Esophagus squamous epithelium (tissue), 4 donors: ENCODE results near the gene CTSS.

Experiments used
- POLR2A ChIP-seq, 4 donors: fragments of 450-650 bp; IDR thresholded peaks; one replicate each; pipeline ENCODE4 v1.6.1; 2017; ENCODE audit warnings: antibody characterized with exemption in 4 of 4, mild to moderate bottlenecking in 4 of 4, moderate library complexity in 3 of 4
- TF ChIP-seq, protein P1 (sequence below), 6 experiments: fragments of 450-650 bp in 4 of 6; fragments of 200-600 bp in 2 of 6; sonication (generic) in 2 of 6; IDR thresholded peaks; one replicate each; pipeline ENCODE4 v1.5.1; 2016 to 2019; ENCODE audit warnings: antibody characterized with exemption in 6 of 6, mild to moderate bottlenecking in 4 of 6, moderate library complexity in 4 of 6

- TF ChIP-seq, protein P1, sequence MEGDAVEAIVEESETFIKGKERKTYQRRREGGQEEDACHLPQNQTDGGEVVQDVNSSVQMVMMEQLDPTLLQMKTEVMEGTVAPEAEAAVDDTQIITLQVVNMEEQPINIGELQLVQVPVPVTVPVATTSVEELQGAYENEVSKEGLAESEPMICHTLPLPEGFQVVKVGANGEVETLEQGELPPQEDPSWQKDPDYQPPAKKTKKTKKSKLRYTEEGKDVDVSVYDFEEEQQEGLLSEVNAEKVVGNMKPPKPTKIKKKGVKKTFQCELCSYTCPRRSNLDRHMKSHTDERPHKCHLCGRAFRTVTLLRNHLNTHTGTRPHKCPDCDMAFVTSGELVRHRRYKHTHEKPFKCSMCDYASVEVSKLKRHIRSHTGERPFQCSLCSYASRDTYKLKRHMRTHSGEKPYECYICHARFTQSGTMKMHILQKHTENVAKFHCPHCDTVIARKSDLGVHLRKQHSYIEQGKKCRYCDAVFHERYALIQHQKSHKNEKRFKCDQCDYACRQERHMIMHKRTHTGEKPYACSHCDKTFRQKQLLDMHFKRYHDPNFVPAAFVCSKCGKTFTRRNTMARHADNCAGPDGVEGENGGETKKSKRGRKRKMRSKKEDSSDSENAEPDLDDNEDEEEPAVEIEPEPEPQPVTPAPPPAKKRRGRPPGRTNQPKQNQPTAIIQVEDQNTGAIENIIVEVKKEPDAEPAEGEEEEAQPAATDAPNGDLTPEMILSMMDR (IDR thresholded peaks at IDR 0.05), result no peak
- TF ChIP-seq POLR2A (IDR thresholded peaks at IDR 0.05), result no peak
Measured at GRCh38 chr1:150788946-150789345, 23.4 kb upstream of the CTSS start.
